Measurements from ENCODE around the gene DLX3.
A peak's percentile ranks its signal among the peaks of the same experiment; 100 is the strongest.

The DLX3 gene

GRCh38 chr17:49964303-49964768, 30.7 kb downstream of the DLX3 start:
- peak overlapping the region; percentile 3 for H3K4me3 Mint-ChIP-seq
- H3K36me3 Mint-ChIP-seq: no peaks in the 10 kb centered on the region
- H3K9me3 Mint-ChIP-seq: no peaks in the 10 kb centered on the region
- no peak for ATAC-seq
- H3K27me3 Mint-ChIP-seq: peaks cover 87% of the 10 kb centered on the region
- H3K4me1 Mint-ChIP-seq: peaks cover 40% of the 10 kb centered on the region
- H3K27ac Mint-ChIP-seq: no peak overlapping the region

- peak overlapping the region; percentile 3 for H3K4me3 Mint-ChIP-seq
- H3K27ac Mint-ChIP-seq: no peak overlapping the region
- peaks cover 84% of the 10 kb centered on the region for H3K27me3 Mint-ChIP-seq
- no peaks in the 10 kb centered on the region for H3K9me3 Mint-ChIP-seq
- no peaks in the 10 kb centered on the region for H3K36me3 Mint-ChIP-seq
- ATAC-seq: no peak
- peaks cover 34% of the 10 kb centered on the region for H3K4me1 Mint-ChIP-seq
Measured at GRCh38 chr17:49963626-49964302, 31.3 kb downstream of the DLX3 start.

- Mint-ChIP-seq H3K4me3 (no peak overlapping the region), H3K27ac (no peak overlapping the region), H3K36me3 (no peaks in the 10 kb centered on the region), H3K27me3 (peaks cover 84% of the 10 kb centered on the region), H3K9me3 (no peaks in the 10 kb centered on the region), H3K4me1 (peaks cover 33% of the 10 kb centered on the region)
- no peak for ATAC-seq
Measured at GRCh38 chr17:49963309-49963625, 31.8 kb downstream of the DLX3 start.

- Mint-ChIP-seq H3K4me1 (peaks cover 33% of the 10 kb centered on the region), H3K4me3 (no peak overlapping the region), H3K36me3 (no peaks in the 10 kb centered on the region), H3K27ac (no peak overlapping the region), H3K27me3 (peaks cover 81% of the 10 kb centered on the region), H3K9me3 (no peaks in the 10 kb centered on the region)
- ATAC-seq: no peak
Measured at GRCh38 chr17:49962599-49963308, 32.3 kb downstream of the DLX3 start.

GRCh38 chr17:49959183-49959935, 35.7 kb downstream of the DLX3 start:
- H3K27ac Mint-ChIP-seq: no peak overlapping the region
- H3K4me1 Mint-ChIP-seq: peaks cover 13% of the 10 kb centered on the region
- H3K4me3 Mint-ChIP-seq: no peak overlapping the region
- H3K36me3 Mint-ChIP-seq: no peaks in the 10 kb centered on the region
- peaks cover 68% of the 10 kb centered on the region for H3K27me3 Mint-ChIP-seq
- no peak for ATAC-seq
- H3K9me3 Mint-ChIP-seq: no peaks in the 10 kb centered on the region

- H3K9me3 Mint-ChIP-seq: no peaks in the 10 kb centered on the region
- no peaks in the 10 kb centered on the region for H3K36me3 Mint-ChIP-seq
- peaks cover 68% of the 10 kb centered on the region for H3K27me3 Mint-ChIP-seq
- no peak overlapping the region for H3K27ac Mint-ChIP-seq
- H3K4me3 Mint-ChIP-seq: no peak overlapping the region
- H3K4me1 Mint-ChIP-seq: peaks cover 7% of the 10 kb centered on the region
- ATAC-seq: no peak
Measured at GRCh38 chr17:49958723-49959122, 36.3 kb downstream of the DLX3 start.

GRCh38 chr17:49957350-49957749, 37.7 kb downstream of the DLX3 start:
- Mint-ChIP-seq H3K27me3 (peaks cover 68% of the 10 kb centered on the region), H3K27ac (no peak overlapping the region), H3K4me1 (no peaks in the 10 kb centered on the region), H3K4me3 (no peak overlapping the region), H3K9me3 (no peaks in the 10 kb centered on the region), H3K36me3 (no peaks in the 10 kb centered on the region)
- no peak for ATAC-seq

GRCh38 chr17:49956780-49957179, 38.2 kb downstream of the DLX3 start:
- no peak overlapping the region for H3K4me3 Mint-ChIP-seq
- no peak for ATAC-seq
- no peaks in the 10 kb centered on the region for H3K9me3 Mint-ChIP-seq

GRCh38 chr17:49955157-49955556, 39.9 kb downstream of the DLX3 start:
- ATAC-seq: no peak
- H3K36me3 Mint-ChIP-seq: no peaks in the 10 kb centered on the region
- no peak overlapping the region for H3K27ac Mint-ChIP-seq
- H3K27me3 Mint-ChIP-seq: peaks cover 71% of the 10 kb centered on the region
- H3K4me3 Mint-ChIP-seq: no peak overlapping the region
- H3K4me1 Mint-ChIP-seq: no peaks in the 10 kb centered on the region
- no peaks in the 10 kb centered on the region for H3K9me3 Mint-ChIP-seq

More at GRCh38 chr17:49956780-49957179, 38.2 kb downstream of the DLX3 start:
- no peaks in the 10 kb centered on the region for H3K36me3 Mint-ChIP-seq
- H3K27me3 Mint-ChIP-seq: peaks cover 68% of the 10 kb centered on the region
- H3K27ac Mint-ChIP-seq: no peak overlapping the region
- no peaks in the 10 kb centered on the region for H3K4me1 Mint-ChIP-seq

GRCh38 chr17:49952912-49953497, 42.0 kb downstream of the DLX3 start:
- peaks cover 81% of the 10 kb centered on the region for H3K27me3 Mint-ChIP-seq
- H3K4me1 Mint-ChIP-seq: no peaks in the 10 kb centered on the region
- H3K36me3 Mint-ChIP-seq: no peaks in the 10 kb centered on the region
- H3K4me3 Mint-ChIP-seq: no peak overlapping the region
- H3K9me3 Mint-ChIP-seq: no peaks in the 10 kb centered on the region
- H3K27ac Mint-ChIP-seq: no peak overlapping the region
- no peak for ATAC-seq

- H3K4me1 Mint-ChIP-seq: no peaks in the 10 kb centered on the region
- H3K4me3 Mint-ChIP-seq: no peak overlapping the region
- peak; percentile 67 for ATAC-seq
- no peaks in the 10 kb centered on the region for H3K9me3 Mint-ChIP-seq
- peaks cover 82% of the 10 kb centered on the region for H3K27me3 Mint-ChIP-seq
- no peak overlapping the region for H3K27ac Mint-ChIP-seq
- H3K36me3 Mint-ChIP-seq: no peaks in the 10 kb centered on the region
Measured at GRCh38 chr17:49952209-49952911, 42.7 kb downstream of the DLX3 start.

GRCh38 chr17:49951362-49952082, 43.5 kb downstream of the DLX3 start:
- no peaks in the 10 kb centered on the region for H3K9me3 Mint-ChIP-seq

GRCh38 chr17:49949634-49950033, 45.4 kb downstream of the DLX3 start:
- Mint-ChIP-seq H3K27ac (no peak overlapping the region), H3K27me3 (peaks cover 72% of the 10 kb centered on the region), H3K4me1 (no peaks in the 10 kb centered on the region), H3K36me3 (no peaks in the 10 kb centered on the region), H3K4me3 (no peak overlapping the region), H3K9me3 (no peaks in the 10 kb centered on the region)
- no peak for ATAC-seq

More at GRCh38 chr17:49951362-49952082, 43.5 kb downstream of the DLX3 start:
- H3K4me3 Mint-ChIP-seq: no peak overlapping the region
- H3K4me1 Mint-ChIP-seq: no peaks in the 10 kb centered on the region
- peaks cover 74% of the 10 kb centered on the region for H3K27me3 Mint-ChIP-seq
- ATAC-seq: no peak
- no peak overlapping the region for H3K27ac Mint-ChIP-seq
- H3K36me3 Mint-ChIP-seq: no peaks in the 10 kb centered on the region

- H3K27me3 Mint-ChIP-seq: peaks cover 72% of the 10 kb centered on the region
- H3K27ac Mint-ChIP-seq: no peak overlapping the region
- no peaks in the 10 kb centered on the region for H3K36me3 Mint-ChIP-seq
- no peaks in the 10 kb centered on the region for H3K4me1 Mint-ChIP-seq
- no peaks in the 10 kb centered on the region for H3K9me3 Mint-ChIP-seq
- H3K4me3 Mint-ChIP-seq: no peak overlapping the region
- ATAC-seq: no peak
Measured at GRCh38 chr17:49946964-49947584, 48.0 kb downstream of the DLX3 start.
